K562 (cell line): ENCODE measurements around the gene TFPT. TPM values are rescaled to one million over a fixed set of nuclear protein-coding genes. Genes with fewer than 3 reads are reported as not detected.

Source experiments
- ATAC-seq: fragments of 200-7000 bp; cut with Tn5 transposase; 3 replicates; pipeline ENCODE4 v1.9.1; 2020; ENCODE audit warnings: moderate library complexity
- BruUV-seq: library from RNA; stranded (reverse); fragments of 400-500 nt; replicated peaks from 2 replicates; lab custom pipeline; 2021; lab: Mats Ljungman, UMichigan
- CTCF ChIA-PET: fragments of 300-600 bp; formaldehyde crosslinking; extraction: SDS; loops from one replicate; lab custom pipeline; 2021; ENCODE audit warnings: low intra/inter-chr PET ratio; lab: Yijun Ruan, JAX
- POLR2A ChIA-PET: fragments of 300-600, 350-650 bp; sonication (Branson Sonifier 250); formaldehyde crosslinking; extraction: SDS; loops from one replicate; lab custom pipeline; 2021; ENCODE audit warnings: antibody characterized with exemption, inconsistent platforms; lab: Yijun Ruan, JAX
- DNase-seq, 4 experiments: peaks; one replicate each; pipeline versions ENCODE4 v3.0.0 to v3.0.0-alpha.2; 2011 to 2018; ENCODE audit warnings: low spot score in 3 of 4, mixed read lengths in 3 of 4; ENCODE audit errors: extremely low read depth in 1 of 4
- FAIRE-seq: peaks from 2 replicates; lab custom pipeline; 2011; peaks lifted over from hg19 to GRCh38; lab: Jason Lieb, UNC
- H2AFZ ChIP-seq: 2 replicates; pipeline ENCODE4 v1.6.0; 2011; ENCODE audit warnings: low read depth, low read length, control low read depth, inconsistent platforms
- H3K27ac ChIP-seq: fragments of 200-600 bp; 3 replicates; pipeline ENCODE4 v1.8.0; 2011; ENCODE audit warnings: low read depth, mild to moderate bottlenecking, control low read depth, inconsistent platforms, low read length, moderate library complexity, mixed read lengths; ENCODE audit errors: extremely low read depth
- H3K27me3 ChIP-seq, 2 experiments: fragments of 300-600 bp in 1 of 2; 2 replicates in 1 of 2; 3 replicates in 1 of 2; pipeline versions ENCODE4 v1.6.0 to v1.8.0; 2011; ENCODE audit warnings: inconsistent platforms in 2 of 2, low read length in 2 of 2, mild to moderate bottlenecking in 1 of 2, mixed read lengths in 1 of 2, moderate library complexity in 1 of 2; ENCODE audit not compliant: control insufficient read depth in 2 of 2, insufficient read depth in 2 of 2
- H3K36me3 ChIP-seq: fragments of 300-600 bp; 3 replicates; pipeline ENCODE4 v1.8.0; 2011; ENCODE audit warnings: mild to moderate bottlenecking, low read length, inconsistent platforms; ENCODE audit not compliant: control insufficient read depth, insufficient read depth
- H3K4me1 ChIP-seq, 2 experiments: fragments of 200-600 bp in 1 of 2; replicated peaks in 1 of 2; 2 replicates in 1 of 2; 3 replicates in 1 of 2; pipeline versions ENCODE4 v1.5.1 to v1.8.0; 2011; ENCODE audit warnings: inconsistent platforms in 2 of 2, low read length in 2 of 2, mild to moderate bottlenecking in 1 of 2, mixed read lengths in 1 of 2, moderate library complexity in 1 of 2; ENCODE audit not compliant: control insufficient read depth in 2 of 2, insufficient read depth in 2 of 2
- H3K4me2 ChIP-seq: 2 replicates; pipeline ENCODE4 v1.6.1; 2011; ENCODE audit warnings: low read length, control low read depth, inconsistent platforms, mixed read lengths; ENCODE audit not compliant: insufficient read depth
- H3K4me3 ChIP-seq: fragments of 200-600 bp; sonication (generic), shearing (Covaris generic); 2 replicates; pipeline ENCODE4 v1.5.1; 2016; ENCODE audit warnings: control low read depth, inconsistent platforms
- H3K79me2 ChIP-seq: fragments of 200-600 bp; 3 replicates; pipeline ENCODE4 v1.8.0; 2011; ENCODE audit warnings: low read length, inconsistent platforms; ENCODE audit not compliant: control insufficient read depth, insufficient read depth
- H3K9ac ChIP-seq, 2 experiments: 2 replicates each; pipeline versions ENCODE4 v1.6.0 to v1.6.1; 2011; ENCODE audit warnings: low read depth in 2 of 2, low read length in 2 of 2, control low read depth in 1 of 2, inconsistent platforms in 1 of 2, mild to moderate bottlenecking in 1 of 2, mixed read lengths in 1 of 2; ENCODE audit not compliant: insufficient read depth in 1 of 2
- H3K9me1 ChIP-seq: one replicate; pipeline ENCODE4 v1.6.0; 2011; ENCODE audit warnings: inconsistent platforms, mild to moderate bottlenecking, low read length, moderate library complexity; ENCODE audit not compliant: control insufficient read depth, insufficient read depth
- H3K9me3 ChIP-seq: replicated peaks from 2 replicates; pipeline ENCODE4 v1.5.1; 2011; ENCODE audit warnings: low read depth, low read length, inconsistent platforms; ENCODE audit not compliant: control insufficient read depth, insufficient read depth
- H4K20me1 ChIP-seq: replicated peaks from 2 replicates; pipeline ENCODE4 v1.6.1; 2011; ENCODE audit warnings: low read length, inconsistent platforms, mixed read lengths; ENCODE audit not compliant: control insufficient read depth, insufficient read depth
- ELF1 ChIP-seq: fragments of 200-800 bp; sonication (Bioruptor generic); IDR thresholded peaks from 2 replicates; pipeline ENCODE4 v1.6.1; 2016; ENCODE audit warnings: missing genetic modification characterization, missing compliant biosample characterization
- SPI1 ChIP-seq: IDR thresholded peaks from 2 replicates; pipeline ENCODE4 v1.6.1; 2011; ENCODE audit warnings: low read depth, low read length, control low read depth, borderline replicate concordance
- ZBED1 ChIP-seq: IDR thresholded peaks from 2 replicates; pipeline ENCODE4 v1.6.1; 2014
- ZNF282 ChIP-seq: sonication (generic); formaldehyde crosslinking; IDR thresholded peaks from 2 replicates; pipeline ENCODE4 v1.8.1; 2023; ENCODE audit warnings: missing genetic modification reagents
- WGBS: fragments of 100-300 bp; shearing (Covaris generic); methylation state at CpG from one replicate; pipeline ENCODE4 v1.1.6; 2016; ENCODE audit warnings: low coverage, mixed read lengths; ENCODE audit not compliant: insufficient coverage; ENCODE audit errors: missing lambda C conversion rate; 5-methylcytosine and 5-hydroxymethylcytosine counted together
- in situ Hi-C: fragments of 300-500 bp; cut with MboI; formaldehyde crosslinking; loops from 4 replicates; pipeline ENCODE4 v1.15.0; 2018; ENCODE audit warnings: inconsistent platforms, mixed read lengths
- intact Hi-C: fragments of 100-400 bp; cut with micrococcal nuclease; formaldehyde crosslinking; loops from 2 replicates; pipeline ENCODE4 v1.14.2; 2022
- polyA plus RNA-seq, 8 experiments: library from polyadenylated mRNA; depleted of rRNA in 4 of 8; stranded (reverse) in 5 of 8; unstranded in 3 of 8; fragments of >200 nt; fragmentation: Nextera tagmentation in 2 of 8; fragmentation: Illumina TruSeq in 1 of 8; extraction: Ambion mirVana in 2 of 8; extraction: Trizol in 1 of 8; gene quantifications; 2 replicates each; pipeline versions ENCODE4 v1.2.1 to v1.2.3, GENCODE V29; 2011 to 2014; ENCODE audit warnings: inconsistent platforms in 1 of 8, missing spikeins in 1 of 8
- total RNA-seq, 7 experiments: library from RNA; depleted of rRNA in 6 of 7; stranded (reverse); fragments of >200 nt in 6 of 7; fragmentation: Illumina TruSeq in 2 of 7; extraction: Trizol in 2 of 7; gene quantifications; 2 replicates each; pipeline versions ENCODE4 v1.2.1 to v1.2.3, GENCODE V29; 2011 to 2021; ENCODE audit warnings: low replicate concordance in 1 of 7
- TF ChIP-seq, protein P1 (sequence below): sonication (generic); formaldehyde crosslinking; IDR thresholded peaks from 2 replicates; pipeline ENCODE4 v1.8.0; 2022; ENCODE audit warnings: mild to moderate bottlenecking, missing genetic modification reagents
- TF ChIP-seq, protein P2 (sequence below), 2 experiments: fragments of 150-350 bp in 1 of 2; IDR thresholded peaks; 2 replicates each; pipeline ENCODE4 v1.6.1; 2012 to 2016; ENCODE audit warnings: low read depth in 2 of 2, low read length in 2 of 2, mild to moderate bottlenecking in 1 of 2, moderate library complexity in 1 of 2

Gene TFPT
- total and polyA plus RNA-seq, 9 of the 15 experiments (the other 6 are each of a cell fraction or from before 2014, with no cell fraction given): 0.72 to 16.4 (median 9.2) TPM

DNA sequence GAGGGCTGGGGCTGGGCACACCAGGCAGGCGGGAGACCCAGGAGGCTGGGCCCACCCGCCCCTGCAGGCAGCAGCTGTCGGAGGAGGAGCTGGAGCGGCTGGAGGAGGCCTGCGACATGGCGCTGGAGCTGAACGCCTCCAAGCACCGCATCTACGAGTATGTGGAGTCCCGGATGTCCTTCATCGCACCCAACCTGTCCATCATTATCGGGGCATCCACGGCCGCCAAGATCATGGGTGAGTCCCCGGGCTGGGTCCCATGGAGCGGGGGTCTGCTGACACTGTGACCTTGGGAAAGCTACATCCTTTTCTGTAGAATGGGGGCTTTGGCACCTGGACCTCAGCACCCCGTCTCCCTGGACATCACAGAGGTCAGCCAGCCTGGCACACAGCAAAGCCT is 8.2 kb upstream of the TFPT start:
- peaks cover 81% of the 10 kb centered on the region; the same call in 2 of the 3 replicates for H3K36me3 ChIP-seq
- no peak for FAIRE-seq

More for the DNA sequence above, 8.2 kb upstream of the TFPT start:
- Histone ChIP-seq H3K9me1 (no peaks in the 10 kb centered on the region), H3K27me3 (no peaks in the 10 kb centered on the region), H3K4me2 (no peak overlapping the region), H3K9me3 (no peaks in the 10 kb centered on the region), H3K79me2 (no peaks in the 10 kb centered on the region), H2AFZ (no peak overlapping the region), H3K4me3 (no peak overlapping the region), H3K27ac (no peak overlapping the region), H3K4me1 (no peaks in the 10 kb centered on the region), H3K9ac (no peak overlapping the region), H4K20me1 (no peaks in the 10 kb centered on the region)
- CTCF ChIA-PET: no interaction called here
- TF ChIP-seq, protein P1, sequence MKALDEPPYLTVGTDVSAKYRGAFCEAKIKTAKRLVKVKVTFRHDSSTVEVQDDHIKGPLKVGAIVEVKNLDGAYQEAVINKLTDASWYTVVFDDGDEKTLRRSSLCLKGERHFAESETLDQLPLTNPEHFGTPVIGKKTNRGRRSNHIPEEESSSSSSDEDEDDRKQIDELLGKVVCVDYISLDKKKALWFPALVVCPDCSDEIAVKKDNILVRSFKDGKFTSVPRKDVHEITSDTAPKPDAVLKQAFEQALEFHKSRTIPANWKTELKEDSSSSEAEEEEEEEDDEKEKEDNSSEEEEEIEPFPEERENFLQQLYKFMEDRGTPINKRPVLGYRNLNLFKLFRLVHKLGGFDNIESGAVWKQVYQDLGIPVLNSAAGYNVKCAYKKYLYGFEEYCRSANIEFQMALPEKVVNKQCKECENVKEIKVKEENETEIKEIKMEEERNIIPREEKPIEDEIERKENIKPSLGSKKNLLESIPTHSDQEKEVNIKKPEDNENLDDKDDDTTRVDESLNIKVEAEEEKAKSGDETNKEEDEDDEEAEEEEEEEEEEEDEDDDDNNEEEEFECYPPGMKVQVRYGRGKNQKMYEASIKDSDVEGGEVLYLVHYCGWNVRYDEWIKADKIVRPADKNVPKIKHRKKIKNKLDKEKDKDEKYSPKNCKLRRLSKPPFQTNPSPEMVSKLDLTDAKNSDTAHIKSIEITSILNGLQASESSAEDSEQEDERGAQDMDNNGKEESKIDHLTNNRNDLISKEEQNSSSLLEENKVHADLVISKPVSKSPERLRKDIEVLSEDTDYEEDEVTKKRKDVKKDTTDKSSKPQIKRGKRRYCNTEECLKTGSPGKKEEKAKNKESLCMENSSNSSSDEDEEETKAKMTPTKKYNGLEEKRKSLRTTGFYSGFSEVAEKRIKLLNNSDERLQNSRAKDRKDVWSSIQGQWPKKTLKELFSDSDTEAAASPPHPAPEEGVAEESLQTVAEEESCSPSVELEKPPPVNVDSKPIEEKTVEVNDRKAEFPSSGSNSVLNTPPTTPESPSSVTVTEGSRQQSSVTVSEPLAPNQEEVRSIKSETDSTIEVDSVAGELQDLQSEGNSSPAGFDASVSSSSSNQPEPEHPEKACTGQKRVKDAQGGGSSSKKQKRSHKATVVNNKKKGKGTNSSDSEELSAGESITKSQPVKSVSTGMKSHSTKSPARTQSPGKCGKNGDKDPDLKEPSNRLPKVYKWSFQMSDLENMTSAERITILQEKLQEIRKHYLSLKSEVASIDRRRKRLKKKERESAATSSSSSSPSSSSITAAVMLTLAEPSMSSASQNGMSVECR (CRISPR knock-in tag): no peak
- no peak for TF ChIP-seq ZNF282
- TF ChIP-seq ELF1 (tag): no peak
- TF ChIP-seq, protein P2, sequence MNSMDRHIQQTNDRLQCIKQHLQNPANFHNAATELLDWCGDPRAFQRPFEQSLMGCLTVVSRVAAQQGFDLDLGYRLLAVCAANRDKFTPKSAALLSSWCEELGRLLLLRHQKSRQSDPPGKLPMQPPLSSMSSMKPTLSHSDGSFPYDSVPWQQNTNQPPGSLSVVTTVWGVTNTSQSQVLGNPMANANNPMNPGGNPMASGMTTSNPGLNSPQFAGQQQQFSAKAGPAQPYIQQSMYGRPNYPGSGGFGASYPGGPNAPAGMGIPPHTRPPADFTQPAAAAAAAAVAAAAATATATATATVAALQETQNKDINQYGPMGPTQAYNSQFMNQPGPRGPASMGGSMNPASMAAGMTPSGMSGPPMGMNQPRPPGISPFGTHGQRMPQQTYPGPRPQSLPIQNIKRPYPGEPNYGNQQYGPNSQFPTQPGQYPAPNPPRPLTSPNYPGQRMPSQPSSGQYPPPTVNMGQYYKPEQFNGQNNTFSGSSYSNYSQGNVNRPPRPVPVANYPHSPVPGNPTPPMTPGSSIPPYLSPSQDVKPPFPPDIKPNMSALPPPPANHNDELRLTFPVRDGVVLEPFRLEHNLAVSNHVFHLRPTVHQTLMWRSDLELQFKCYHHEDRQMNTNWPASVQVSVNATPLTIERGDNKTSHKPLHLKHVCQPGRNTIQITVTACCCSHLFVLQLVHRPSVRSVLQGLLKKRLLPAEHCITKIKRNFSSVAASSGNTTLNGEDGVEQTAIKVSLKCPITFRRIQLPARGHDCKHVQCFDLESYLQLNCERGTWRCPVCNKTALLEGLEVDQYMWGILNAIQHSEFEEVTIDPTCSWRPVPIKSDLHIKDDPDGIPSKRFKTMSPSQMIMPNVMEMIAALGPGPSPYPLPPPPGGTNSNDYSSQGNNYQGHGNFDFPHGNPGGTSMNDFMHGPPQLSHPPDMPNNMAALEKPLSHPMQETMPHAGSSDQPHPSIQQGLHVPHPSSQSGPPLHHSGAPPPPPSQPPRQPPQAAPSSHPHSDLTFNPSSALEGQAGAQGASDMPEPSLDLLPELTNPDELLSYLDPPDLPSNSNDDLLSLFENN (IDR thresholded peaks at IDR 0.05; ENCODE audit: low read depth in 2 of 2, low read length in 2 of 2): no peak
- no peak for TF ChIP-seq SPI1
- no peak for TF ChIP-seq ZBED1
- DNase-seq: no peak
- in situ Hi-C loops: no loop called here
- no TSS peak for BruUV-seq
- POLR2A ChIA-PET: interaction anchor here (0.6 to 2.0 kb wide), 3 partner anchors 8 to 79 kb away, joined by 3 to 13 read pairs (median 9); partner anchors contain the start of genes PRPF31 and TFPT
- intact Hi-C loops: no loop called here
- ATAC-seq: no peak
- 93% methylated on average over 14 of the region's 17 CpGs for WGBS
